SU-DHL-6 (cell line): ENCODE data around the gene LGR4.

ENCODE experiments used
- H2AFZ ChIP-seq: fragments of 200-600 bp; sonication (generic); 2 replicates; pipeline ENCODE4 v1.6.1; 2014; ENCODE audit warnings: low read depth, mild to moderate bottlenecking, moderate library complexity, mixed read lengths, antibody characterized with exemption, low read length; ENCODE audit not compliant: severe bottlenecking
- H3F3A ChIP-seq: fragments of 200-600 bp; shearing (Covaris generic); 2 replicates; pipeline ENCODE4 v1.6.0; 2016; ENCODE audit warnings: antibody characterized with exemption, mild to moderate bottlenecking; ENCODE audit not compliant: insufficient read depth
- H3K27ac ChIP-seq: fragments of 200-600 bp; sonication (generic); 2 replicates; pipeline ENCODE4 v1.5.1; 2016; ENCODE audit warnings: low read depth, mild to moderate bottlenecking, low read length, moderate library complexity, mixed read lengths
- H3K27me3 ChIP-seq: fragments of 200-600 bp; sonication (generic), shearing (Covaris generic); 2 replicates; pipeline ENCODE4 v1.6.0; 2014; ENCODE audit warnings: mild to moderate bottlenecking, low read length
- H3K36me3 ChIP-seq: fragments of 200-600 bp; sonication (generic); 2 replicates; pipeline ENCODE4 v1.6.1; 2014; ENCODE audit warnings: mild to moderate bottlenecking, low read length, mixed read lengths
- H3K4me2 ChIP-seq: fragments of 300-600, 200-600 bp; shearing (Covaris generic), sonication (generic); 2 replicates; pipeline ENCODE4 v1.6.0; 2014; ENCODE audit warnings: low read length, low read depth, mild to moderate bottlenecking; ENCODE audit not compliant: poor library complexity, severe bottlenecking
- H3K4me3 ChIP-seq: fragments of 200-600 bp; sonication (generic); 2 replicates; pipeline ENCODE4 v1.5.1; 2014; ENCODE audit warnings: antibody characterized with exemption, low read length, mild to moderate bottlenecking, mixed read lengths; ENCODE audit not compliant: insufficient read depth, poor library complexity, severe bottlenecking
- H3K79me2 ChIP-seq: fragments of 200-600 bp; sonication (generic); 2 replicates; pipeline ENCODE4 v1.6.1; 2014; ENCODE audit warnings: mild to moderate bottlenecking, low read length, moderate library complexity; ENCODE audit not compliant: insufficient read depth
- H3K9ac ChIP-seq: fragments of 200-600 bp; sonication (generic); 2 replicates; pipeline ENCODE4 v1.7.0; 2014; ENCODE audit warnings: mild to moderate bottlenecking, low read length
- H3K9me2 ChIP-seq: fragments of 200-600 bp; sonication (generic); replicated peaks from 2 replicates; pipeline ENCODE4 v1.6.1; 2014; ENCODE audit warnings: low read length; ENCODE audit not compliant: insufficient read depth
- H3K9me3 ChIP-seq: fragments of 200-600 bp; sonication (generic); 2 replicates; pipeline ENCODE4 v1.6.1; 2014; ENCODE audit warnings: low read length, mixed read lengths; ENCODE audit not compliant: insufficient read depth
- H4K20me1 ChIP-seq: fragments of 200-600 bp; sonication (generic); 2 replicates; pipeline ENCODE4 v1.6.1; 2014; ENCODE audit warnings: low read depth, mild to moderate bottlenecking, antibody characterized with exemption, low read length, moderate library complexity, mixed read lengths
- EZH2phosphoT487 ChIP-seq: fragments of 200-600 bp; sonication (generic), shearing (Covaris generic); conservative IDR thresholded peaks from 2 replicates; pipeline ENCODE4 v1.6.1; 2018; ENCODE audit warnings: mild to moderate bottlenecking, antibody characterized with exemption, low read length, moderate library complexity, mixed read lengths
- TF ChIP-seq, protein P1 (sequence below): fragments of 200-600 bp; sonication (generic); IDR thresholded peaks from one replicate; pipeline ENCODE4 v1.5.1; 2017; ENCODE audit warnings: antibody characterized with exemption, mild to moderate bottlenecking, low read length, moderate library complexity; ENCODE audit not compliant: insufficient read depth, poor library complexity, severe bottlenecking

LGR4 gene

DNA sequence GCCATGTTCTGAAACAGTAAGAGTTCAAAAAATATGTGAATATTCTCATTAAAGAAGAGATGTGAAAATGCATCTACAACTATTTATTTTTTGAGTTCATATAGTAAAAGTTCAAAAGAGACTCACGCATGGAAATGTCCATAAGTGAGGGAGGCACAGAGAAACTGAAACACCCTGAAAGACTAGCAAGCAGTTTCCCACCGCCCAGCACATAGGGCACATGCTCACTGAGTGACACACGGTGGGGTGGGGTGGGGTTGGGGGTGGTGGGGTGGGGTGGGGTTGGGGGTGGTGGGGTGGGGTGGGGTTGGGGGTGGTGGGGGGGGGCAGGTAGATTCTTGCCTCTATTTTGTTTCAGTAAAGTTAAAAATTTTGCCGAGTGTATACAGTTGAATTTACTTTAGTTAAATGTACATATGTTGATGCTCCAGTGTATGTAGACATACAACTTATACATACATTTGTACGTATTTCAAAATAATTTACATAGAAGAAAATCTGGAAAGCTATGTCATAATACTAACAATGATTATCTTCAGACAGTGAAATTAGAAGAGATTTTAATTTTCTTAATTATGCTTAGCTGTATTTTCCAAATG lies 115.9 kb downstream of the LGR4 start:
- no peaks in the 10 kb centered on the region for H3K9me3 ChIP-seq
- H3K36me3 ChIP-seq: no peaks in the 10 kb centered on the region
- H3K27me3 ChIP-seq: no peaks in the 10 kb centered on the region
- H3K4me2 ChIP-seq: no peak overlapping the region
- H2AFZ ChIP-seq: no peak overlapping the region
- H3F3A ChIP-seq: no peaks in the 10 kb centered on the region
- H3K9ac ChIP-seq: no peak overlapping the region
- H3K79me2 ChIP-seq: no peaks in the 10 kb centered on the region
- H3K9me2 ChIP-seq: no peaks in the 10 kb centered on the region
- H3K4me3 ChIP-seq: no peak overlapping the region
- no peak overlapping the region for H3K27ac ChIP-seq
- TF ChIP-seq, protein P1, sequence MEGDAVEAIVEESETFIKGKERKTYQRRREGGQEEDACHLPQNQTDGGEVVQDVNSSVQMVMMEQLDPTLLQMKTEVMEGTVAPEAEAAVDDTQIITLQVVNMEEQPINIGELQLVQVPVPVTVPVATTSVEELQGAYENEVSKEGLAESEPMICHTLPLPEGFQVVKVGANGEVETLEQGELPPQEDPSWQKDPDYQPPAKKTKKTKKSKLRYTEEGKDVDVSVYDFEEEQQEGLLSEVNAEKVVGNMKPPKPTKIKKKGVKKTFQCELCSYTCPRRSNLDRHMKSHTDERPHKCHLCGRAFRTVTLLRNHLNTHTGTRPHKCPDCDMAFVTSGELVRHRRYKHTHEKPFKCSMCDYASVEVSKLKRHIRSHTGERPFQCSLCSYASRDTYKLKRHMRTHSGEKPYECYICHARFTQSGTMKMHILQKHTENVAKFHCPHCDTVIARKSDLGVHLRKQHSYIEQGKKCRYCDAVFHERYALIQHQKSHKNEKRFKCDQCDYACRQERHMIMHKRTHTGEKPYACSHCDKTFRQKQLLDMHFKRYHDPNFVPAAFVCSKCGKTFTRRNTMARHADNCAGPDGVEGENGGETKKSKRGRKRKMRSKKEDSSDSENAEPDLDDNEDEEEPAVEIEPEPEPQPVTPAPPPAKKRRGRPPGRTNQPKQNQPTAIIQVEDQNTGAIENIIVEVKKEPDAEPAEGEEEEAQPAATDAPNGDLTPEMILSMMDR: no peak
- no peaks in the 10 kb centered on the region for H4K20me1 ChIP-seq

DNA sequence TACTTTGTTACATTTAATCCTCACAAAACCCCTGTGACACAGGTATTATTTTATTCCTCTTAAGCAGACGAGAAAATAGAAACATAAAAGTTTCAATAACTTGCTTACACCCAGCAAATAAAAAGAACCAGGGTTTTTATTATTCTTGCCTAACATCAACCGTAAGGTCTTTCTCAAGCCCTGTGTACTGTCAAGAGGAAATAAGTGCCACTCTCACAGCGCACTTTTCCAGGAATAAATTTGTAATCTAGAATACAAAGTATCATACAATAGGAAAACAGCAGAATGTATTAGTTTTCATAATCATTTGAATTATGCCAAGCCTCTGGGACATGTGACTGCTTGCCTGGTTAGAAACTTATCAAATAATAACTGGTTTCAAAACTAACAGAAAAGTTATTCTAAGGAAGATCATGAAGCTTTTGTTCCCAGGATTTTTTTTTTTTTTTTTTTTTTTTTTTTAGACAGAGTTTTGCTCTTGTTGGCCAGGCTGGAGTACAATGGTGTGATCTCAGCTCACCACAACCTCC lies 117.0 kb downstream of the LGR4 start:
- no peak overlapping the region for H3K27ac ChIP-seq
- no peaks in the 10 kb centered on the region for H3K27me3 ChIP-seq
- H3K79me2 ChIP-seq: no peaks in the 10 kb centered on the region
- TF ChIP-seq EZH2phosphoT487: no peak
- TF ChIP-seq, protein P1: no peak
- no peaks in the 10 kb centered on the region for H3K9me3 ChIP-seq
- H3K9me2 ChIP-seq: no peaks in the 10 kb centered on the region
- no peak overlapping the region for H3K4me3 ChIP-seq
- no peak overlapping the region for H3K9ac ChIP-seq
- no peak overlapping the region for H2AFZ ChIP-seq
- H3F3A ChIP-seq: no peaks in the 10 kb centered on the region
- no peak overlapping the region for H3K4me2 ChIP-seq
- no peaks in the 10 kb centered on the region for H4K20me1 ChIP-seq
- no peaks in the 10 kb centered on the region for H3K36me3 ChIP-seq

DNA sequence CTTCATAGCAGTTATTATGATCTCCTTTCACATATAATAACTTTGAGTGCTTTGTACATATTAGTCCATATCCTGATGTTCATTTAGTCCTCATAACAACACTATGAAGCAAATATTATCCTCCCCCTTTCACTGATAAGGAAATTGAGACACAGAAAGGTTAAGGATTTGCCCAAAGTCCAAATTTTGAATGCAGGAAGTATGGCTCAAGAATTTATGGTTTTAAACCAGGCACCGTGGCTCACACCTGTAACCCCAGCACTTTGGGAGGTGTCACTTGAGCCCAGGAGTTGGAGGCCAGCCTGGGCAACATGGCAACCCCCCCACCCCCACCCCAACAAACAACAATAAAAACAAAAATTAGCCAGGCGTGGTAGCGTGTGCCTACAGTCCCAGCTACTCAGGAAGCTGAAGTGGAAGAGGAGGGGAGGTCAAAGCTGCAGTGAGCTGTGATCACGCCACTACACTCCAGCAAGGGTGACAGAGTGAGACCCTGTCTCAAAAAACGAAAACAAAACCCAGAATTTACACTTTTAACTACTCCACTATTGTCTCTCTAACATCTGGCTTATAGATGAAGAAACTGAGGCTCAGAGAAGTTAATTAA lies 118.1 kb downstream of the LGR4 start:
- Histone ChIP-seq H3K27ac (no peak overlapping the region), H3K4me3 (no peak overlapping the region), H3K4me2 (no peak overlapping the region)

More for the DNA sequence above, 118.1 kb downstream of the LGR4 start:
- Histone ChIP-seq H3K9me2 (no peaks in the 10 kb centered on the region), H3F3A (0 out of 2 replicates have a peak, but pooled peaks cover 3% of the 10 kb centered on the region), H3K36me3 (peaks cover 6% of the 10 kb centered on the region; the same call in 1 of the 2 replicates), H3K27me3 (no peaks in the 10 kb centered on the region), H3K9ac (no peak overlapping the region), H2AFZ (no peak overlapping the region), H3K79me2 (no peaks in the 10 kb centered on the region), H4K20me1 (no peaks in the 10 kb centered on the region), H3K9me3 (no peaks in the 10 kb centered on the region)
- TF ChIP-seq, protein P1: no peak
- TF ChIP-seq EZH2phosphoT487: no peak
